ENCODE data around the gene DEXI. TPM values are rescaled to one million over a fixed set of nuclear protein-coding genes. Genes with fewer than 3 reads are reported as not detected.
A peak's percentile ranks its signal among the peaks of the same experiment; 100 is the strongest.

Gene DEXI
- total RNA-seq, 1 experiment from 2014 or later, result 23.7 TPM

GRCh38 chr16:10949424-10949970 lies 7.2 kb upstream of the DEXI start:
- H3K4me3 ChIP-seq (ENCODE audit: low read depth, low read length), result no peak overlapping the region
- no peak for TF ChIP-seq CTCF (IDR thresholded peaks at IDR 0.05; ENCODE audit: insufficient read depth in 1 of 2, low read depth in 1 of 2, low read length in 1 of 2, severe bottlenecking in 1 of 2, unreplicated experiment in 1 of 2)
- ChIA-PET POLR2A (no interaction called here), CTCF (interaction anchor here (1.0 kb wide), 1 partner anchor 14 kb away, joined by 4 read pairs; no protein-coding TSS in a partner anchor)
- DNase-seq, result no peak
- H3K9me3 Mint-ChIP-seq (ENCODE audit: unreplicated experiment), result no peaks in the 10 kb centered on the region
- H3K4me1 Mint-ChIP-seq (ENCODE audit: low read depth, unreplicated experiment), result peaks cover 41% of the 10 kb centered on the region
- H3K27ac Mint-ChIP-seq (ENCODE audit: unreplicated experiment), result peak overlapping the region; percentile 36
- H3K27me3 Mint-ChIP-seq (ENCODE audit: insufficient read depth, unreplicated experiment), result no peaks in the 10 kb centered on the region
- H3K27me3 ChIP-seq (replicated peaks; ENCODE audit: control insufficient read depth, insufficient read depth, low read length), result no peaks in the 10 kb centered on the region
- no peak overlapping the region for H3K4me3 Mint-ChIP-seq (ENCODE audit: unreplicated experiment)
- peaks cover 22% of the 10 kb centered on the region for H3K4me1 ChIP-seq
- BruUV-seq (replicated peaks), result no TSS peak
- no peaks in the 10 kb centered on the region for H3K9me3 ChIP-seq
- H3K36me3 ChIP-seq (ENCODE audit: control insufficient read depth, insufficient read depth, low read length), result no peaks in the 10 kb centered on the region
- intact Hi-C loops (cut with micrococcal nuclease; ENCODE audit: unreplicated experiment), result no loop called here
- H3K36me3 Mint-ChIP-seq (ENCODE audit: insufficient read depth, unreplicated experiment), result no peaks in the 10 kb centered on the region

- no peaks in the 10 kb centered on the region for H3K27me3 ChIP-seq (replicated peaks; ENCODE audit: control insufficient read depth, insufficient read depth, low read length)
- no peaks in the 10 kb centered on the region for H3K36me3 ChIP-seq (ENCODE audit: control insufficient read depth, insufficient read depth, low read length)
- H3K36me3 Mint-ChIP-seq (ENCODE audit: insufficient read depth, unreplicated experiment), result no peaks in the 10 kb centered on the region
- TF ChIP-seq CTCF (IDR thresholded peaks at IDR 0.05; ENCODE audit: insufficient read depth in 1 of 2, low read depth in 1 of 2, low read length in 1 of 2, severe bottlenecking in 1 of 2, unreplicated experiment in 1 of 2), result no peak
- CTCF ChIA-PET, result no interaction called here
- peaks cover 18% of the 10 kb centered on the region for H3K4me1 ChIP-seq
- POLR2A ChIA-PET, result no interaction called here
- H3K4me3 ChIP-seq (ENCODE audit: low read depth, low read length), result no peak overlapping the region
- DNase-seq, result no peak
- BruUV-seq (replicated peaks), result no TSS peak
- H3K27ac Mint-ChIP-seq (ENCODE audit: unreplicated experiment), result no peak overlapping the region
- no peaks in the 10 kb centered on the region for H3K9me3 ChIP-seq
- no peak overlapping the region for H3K4me3 Mint-ChIP-seq (ENCODE audit: unreplicated experiment)
- no peaks in the 10 kb centered on the region for H3K27me3 Mint-ChIP-seq (ENCODE audit: insufficient read depth, unreplicated experiment)
- intact Hi-C loops (cut with micrococcal nuclease; ENCODE audit: unreplicated experiment), result no loop called here
- no peaks in the 10 kb centered on the region for H3K9me3 Mint-ChIP-seq (ENCODE audit: unreplicated experiment)
- H3K4me1 Mint-ChIP-seq (ENCODE audit: low read depth, unreplicated experiment), result peaks cover 48% of the 10 kb centered on the region
Measured at GRCh38 chr16:10947211-10947787, 5.0 kb upstream of the DEXI start.

- intact Hi-C loops (cut with micrococcal nuclease; ENCODE audit: unreplicated experiment), result no loop called here
- Mint-ChIP-seq H3K36me3 (ENCODE audit: insufficient read depth, unreplicated experiment) (no peaks in the 10 kb centered on the region), H3K27me3 (ENCODE audit: insufficient read depth, unreplicated experiment) (no peaks in the 10 kb centered on the region), H3K4me1 (ENCODE audit: low read depth, unreplicated experiment) (peaks cover 48% of the 10 kb centered on the region), H3K27ac (ENCODE audit: unreplicated experiment) (peak overlapping the region; percentile 30), H3K9me3 (ENCODE audit: unreplicated experiment) (no peaks in the 10 kb centered on the region), H3K4me3 (ENCODE audit: unreplicated experiment) (peak overlapping the region; percentile 65)
- Histone ChIP-seq H3K9me3 (no peaks in the 10 kb centered on the region), H3K36me3 (ENCODE audit: control insufficient read depth, insufficient read depth, low read length) (no peaks in the 10 kb centered on the region), H3K4me3 (ENCODE audit: low read depth, low read length) (no peak overlapping the region), H3K27me3 (replicated peaks; ENCODE audit: control insufficient read depth, insufficient read depth, low read length) (no peaks in the 10 kb centered on the region), H3K4me1 (peaks cover 18% of the 10 kb centered on the region)
- ChIA-PET POLR2A (no interaction called here), CTCF (interaction anchor here (0.9 kb wide), 1 partner anchor 43 kb away, joined by 3 read pairs; no protein-coding TSS in a partner anchor)
- DNase-seq, result peak; percentile 62 to 72
- no TSS peak for BruUV-seq (replicated peaks)
- TF ChIP-seq CTCF (IDR thresholded peaks at IDR 0.05; ENCODE audit: insufficient read depth in 1 of 2, low read depth in 1 of 2, low read length in 1 of 2, severe bottlenecking in 1 of 2, unreplicated experiment in 1 of 2), result no peak
Measured at GRCh38 chr16:10946308-10946707, 4.0 kb upstream of the DEXI start.

All from Caco-2 (cell line).